HUES6 (cell line): ENCODE results near the gene MEIS2.

ENCODE experiments used
- H3K27ac ChIP-seq: 2 replicates; pipeline ENCODE4 v1.7.0; 2013; ENCODE audit warnings: low read depth, mild to moderate bottlenecking, low read length, inconsistent platforms
- H3K27me3 ChIP-seq: 2 replicates; pipeline ENCODE4 v1.6.1; 2013; ENCODE audit warnings: low read length; ENCODE audit not compliant: control insufficient read depth, insufficient read depth
- H3K36me3 ChIP-seq: 2 replicates; pipeline ENCODE4 v1.6.1; 2013; ENCODE audit warnings: low read length; ENCODE audit not compliant: control insufficient read depth, insufficient read depth
- H3K4me1 ChIP-seq: 2 replicates; pipeline ENCODE4 v1.6.1; 2013; ENCODE audit warnings: low read length; ENCODE audit not compliant: control insufficient read depth, insufficient read depth
- H3K4me3 ChIP-seq: 2 replicates; pipeline ENCODE4 v1.5.1; 2013; ENCODE audit warnings: low read depth, low read length
- H3K9ac ChIP-seq: one replicate; pipeline ENCODE4 v1.6.1; 2013; ENCODE audit warnings: mild to moderate bottlenecking, low read length
- H3K9me3 ChIP-seq: 2 replicates; pipeline ENCODE4 v1.6.1; 2013; ENCODE audit warnings: low read depth, low read length; ENCODE audit not compliant: control insufficient read depth, insufficient read depth

Gene MEIS2

GRCh38 chr15:37086521-37086920, 13.8 kb downstream of the MEIS2 start:
- no peak overlapping the region for H3K9ac ChIP-seq
- no peak overlapping the region for H3K4me3 ChIP-seq
- peaks cover 4% of the 10 kb centered on the region; the same call in 1 of the 2 replicates for H3K27me3 ChIP-seq
- no peaks in the 10 kb centered on the region for H3K36me3 ChIP-seq
- H3K4me1 ChIP-seq = peaks cover 27% of the 10 kb centered on the region
- H3K9me3 ChIP-seq = no peaks in the 10 kb centered on the region
- no peak overlapping the region for H3K27ac ChIP-seq

DNA sequence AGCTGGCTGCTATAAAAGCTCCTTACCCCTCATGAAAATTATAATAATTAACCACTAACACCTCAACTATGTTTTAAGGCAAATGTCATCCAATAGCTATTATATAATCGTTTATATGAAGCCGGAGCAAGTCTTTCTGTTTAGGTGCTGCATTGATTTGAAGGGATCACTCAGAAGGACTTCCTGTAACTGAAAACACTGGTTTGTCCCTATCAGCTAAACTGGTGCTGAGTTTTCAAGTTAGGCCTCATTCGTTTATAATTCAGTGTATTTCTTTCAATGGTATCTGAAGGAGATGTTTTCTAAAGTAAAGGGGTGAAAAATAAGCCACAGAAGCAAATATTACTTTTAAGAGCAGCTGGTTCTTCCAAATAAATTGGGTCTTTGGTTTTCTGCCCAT, 14.2 kb downstream of the MEIS2 start:
- no peak overlapping the region for H3K27ac ChIP-seq
- H3K4me3 ChIP-seq = no peak overlapping the region
- peaks cover 23% of the 10 kb centered on the region for H3K4me1 ChIP-seq
- H3K9ac ChIP-seq = no peak overlapping the region
- H3K27me3 ChIP-seq = no peaks in the 10 kb centered on the region
- no peaks in the 10 kb centered on the region for H3K9me3 ChIP-seq
- H3K36me3 ChIP-seq = no peaks in the 10 kb centered on the region

DNA sequence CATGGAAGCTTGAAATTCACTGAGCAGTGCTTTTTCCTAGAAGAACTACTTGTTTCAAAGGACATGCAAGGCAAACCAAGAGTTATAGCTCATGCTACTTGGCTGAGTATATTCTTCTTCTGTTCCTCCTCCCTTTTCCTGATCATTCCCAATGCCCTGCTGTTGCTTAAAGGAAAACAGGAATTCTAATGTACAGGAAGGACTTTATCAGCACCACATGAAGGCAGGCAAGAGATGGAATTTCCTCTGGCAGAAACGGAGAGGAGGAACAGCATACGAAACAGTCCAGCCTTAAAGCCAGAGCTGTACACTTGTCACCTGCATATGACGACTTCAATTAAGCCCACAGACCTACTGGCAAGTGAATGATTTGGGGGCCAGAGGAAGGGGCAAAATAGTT, 15.7 kb downstream of the MEIS2 start:
- H3K9ac ChIP-seq = no peak overlapping the region

DNA sequence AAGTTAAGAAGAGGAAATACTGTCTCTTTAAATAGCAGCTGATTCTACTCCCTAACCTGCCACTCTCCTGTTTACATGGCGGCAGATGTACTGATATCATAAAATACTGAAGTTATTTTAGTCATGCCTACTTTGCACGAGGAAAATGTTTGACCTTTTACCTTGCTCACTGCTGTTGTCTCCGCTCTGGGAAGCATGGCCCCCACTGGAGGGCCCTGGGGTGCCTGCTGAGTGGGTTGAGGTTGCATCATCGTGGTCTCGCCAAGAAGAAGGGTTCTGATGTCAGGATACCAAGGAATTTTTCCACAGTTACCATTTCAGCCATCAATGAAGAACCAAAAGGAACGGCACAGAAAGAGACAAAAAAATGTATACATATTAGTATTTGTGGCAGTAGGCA, 16.7 kb downstream of the MEIS2 start:
- no peak overlapping the region for H3K9ac ChIP-seq
- no peak overlapping the region for H3K4me3 ChIP-seq
- H3K27ac ChIP-seq = no peak overlapping the region
- H3K9me3 ChIP-seq = no peaks in the 10 kb centered on the region
- no peaks in the 10 kb centered on the region for H3K27me3 ChIP-seq
- peaks cover 16% of the 10 kb centered on the region for H3K4me1 ChIP-seq
- H3K36me3 ChIP-seq = no peaks in the 10 kb centered on the region

More for the DNA sequence above, 15.7 kb downstream of the MEIS2 start:
- H3K4me1 ChIP-seq = peaks cover 16% of the 10 kb centered on the region
- no peaks in the 10 kb centered on the region for H3K9me3 ChIP-seq
- H3K27ac ChIP-seq = no peak overlapping the region
- no peak overlapping the region for H3K4me3 ChIP-seq
- H3K27me3 ChIP-seq = no peaks in the 10 kb centered on the region
- H3K36me3 ChIP-seq = no peaks in the 10 kb centered on the region

- no peak overlapping the region for H3K9ac ChIP-seq
- peaks cover 24% of the 10 kb centered on the region for H3K4me1 ChIP-seq
- H3K4me3 ChIP-seq = no peak overlapping the region
- no peaks in the 10 kb centered on the region for H3K27me3 ChIP-seq
- no peaks in the 10 kb centered on the region for H3K36me3 ChIP-seq
- no peak overlapping the region for H3K27ac ChIP-seq
- no peaks in the 10 kb centered on the region for H3K9me3 ChIP-seq
These were observed 18.4 kb downstream of the MEIS2 start for GRCh38 chr15:37081983-37082382.

GRCh38 chr15:37080261-37080921, 20.0 kb downstream of the MEIS2 start:
- Histone ChIP-seq H3K27me3 (no peaks in the 10 kb centered on the region), H3K36me3 (no peaks in the 10 kb centered on the region), H3K9me3 (no peaks in the 10 kb centered on the region), H3K4me3 (no peak overlapping the region), H3K4me1 (peaks cover 27% of the 10 kb centered on the region), H3K27ac (no peak overlapping the region), H3K9ac (no peak overlapping the region)

DNA sequence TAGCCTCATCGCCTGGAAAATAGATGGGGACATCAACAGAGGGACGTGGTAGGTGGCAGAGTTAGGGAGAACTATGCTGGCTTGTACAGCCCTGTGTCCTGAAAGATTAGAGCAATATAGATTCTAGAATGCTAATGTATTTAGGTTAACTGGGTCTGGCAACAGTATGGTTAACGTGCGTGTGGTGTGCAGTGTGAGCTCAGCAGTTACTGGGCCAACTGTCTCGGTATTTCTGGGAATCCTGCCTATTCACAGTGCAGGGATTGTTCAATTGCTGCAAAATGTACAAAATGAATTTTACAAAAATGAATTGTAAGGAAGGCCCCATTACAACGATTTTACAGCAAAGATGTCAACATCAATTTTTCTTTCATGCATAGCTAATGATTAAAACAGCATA, 20.6 kb downstream of the MEIS2 start:
- no peaks in the 10 kb centered on the region for H3K27me3 ChIP-seq
- H3K9ac ChIP-seq = no peak overlapping the region
- no peaks in the 10 kb centered on the region for H3K36me3 ChIP-seq
- no peak overlapping the region for H3K27ac ChIP-seq
- H3K4me3 ChIP-seq = no peak overlapping the region
- peaks cover 27% of the 10 kb centered on the region for H3K4me1 ChIP-seq
- H3K9me3 ChIP-seq = no peaks in the 10 kb centered on the region

GRCh38 chr15:37078566-37078965, 21.8 kb downstream of the MEIS2 start:
- no peaks in the 10 kb centered on the region for H3K9me3 ChIP-seq
- H3K36me3 ChIP-seq = no peaks in the 10 kb centered on the region
- no peak overlapping the region for H3K27ac ChIP-seq
- no peak overlapping the region for H3K9ac ChIP-seq
- H3K4me3 ChIP-seq = no peak overlapping the region
- peaks cover 24% of the 10 kb centered on the region for H3K4me1 ChIP-seq
- no peaks in the 10 kb centered on the region for H3K27me3 ChIP-seq

DNA sequence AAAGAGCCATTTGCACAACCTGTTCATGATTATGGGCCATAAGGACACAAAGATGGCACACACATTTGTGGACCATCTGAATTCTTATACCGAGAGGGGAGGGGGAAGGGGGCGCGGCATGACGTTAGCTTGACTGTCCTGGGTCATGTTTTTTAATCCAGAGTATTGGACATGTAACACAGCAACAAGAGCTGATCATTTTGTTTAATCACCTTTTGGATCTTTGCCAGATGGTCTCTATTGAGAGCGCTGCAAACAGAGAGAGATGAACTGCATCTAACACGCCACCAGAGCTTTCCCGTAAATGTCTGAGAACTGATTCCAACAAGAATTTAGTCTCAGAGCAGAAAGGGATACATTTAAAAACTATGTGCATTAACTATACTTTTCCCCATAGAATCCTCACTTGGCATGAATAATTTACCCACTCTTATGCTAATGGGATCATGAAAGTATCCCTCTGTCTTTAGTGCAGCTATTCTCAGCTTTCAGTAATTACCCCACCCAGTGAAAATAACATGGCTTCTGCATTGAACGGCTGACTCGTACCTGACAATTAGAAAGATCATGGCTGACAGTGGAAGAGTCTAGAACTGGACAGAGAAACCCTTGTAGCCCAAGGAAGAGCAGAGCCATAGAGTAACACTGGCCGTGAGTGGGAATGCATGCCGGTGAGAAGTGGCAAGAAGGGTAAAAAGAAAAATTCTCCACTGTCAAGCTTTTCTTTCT, 22.6 kb downstream of the MEIS2 start:
- Histone ChIP-seq H3K4me1 (peaks cover 20% of the 10 kb centered on the region), H3K9ac (no peak overlapping the region), H3K27ac (no peak overlapping the region), H3K36me3 (no peaks in the 10 kb centered on the region), H3K27me3 (no peaks in the 10 kb centered on the region), H3K4me3 (no peak overlapping the region), H3K9me3 (no peaks in the 10 kb centered on the region)

GRCh38 chr15:37076543-37076942, 23.8 kb downstream of the MEIS2 start:
- peaks cover 11% of the 10 kb centered on the region for H3K4me1 ChIP-seq
- H3K9ac ChIP-seq = no peak overlapping the region
- no peak overlapping the region for H3K27ac ChIP-seq
- H3K36me3 ChIP-seq = no peaks in the 10 kb centered on the region
- H3K9me3 ChIP-seq = no peaks in the 10 kb centered on the region
- no peak overlapping the region for H3K4me3 ChIP-seq
- no peaks in the 10 kb centered on the region for H3K27me3 ChIP-seq

DNA sequence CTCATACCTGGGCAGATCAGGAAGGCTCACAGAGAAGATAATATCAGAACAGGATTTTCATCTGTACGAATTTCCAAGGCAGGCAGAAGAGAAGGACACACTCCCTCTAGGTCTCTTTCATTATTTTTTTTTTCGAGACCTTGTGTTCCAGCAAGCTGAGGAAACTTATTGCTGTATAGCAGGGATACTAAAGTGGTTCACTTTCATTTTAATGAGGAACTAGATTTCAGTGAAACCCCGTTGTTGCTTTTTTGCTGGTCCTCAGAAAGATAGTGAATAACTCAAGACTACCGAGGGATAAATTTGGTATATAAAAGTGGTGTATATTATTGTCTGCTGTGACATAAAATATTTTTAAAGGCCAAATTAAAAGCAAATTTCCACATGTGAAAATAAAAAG, 24.6 kb downstream of the MEIS2 start:
- Histone ChIP-seq H3K27me3 (no peaks in the 10 kb centered on the region), H3K9me3 (no peaks in the 10 kb centered on the region), H3K4me1 (peaks cover 11% of the 10 kb centered on the region), H3K27ac (no peak overlapping the region), H3K4me3 (no peak overlapping the region), H3K36me3 (no peaks in the 10 kb centered on the region), H3K9ac (no peak overlapping the region)
